Frontal cortex (tissue), 4 donors: ENCODE results near the gene UBA3. TPM values are rescaled to one million over a fixed set of nuclear protein-coding genes. Genes with fewer than 3 reads are reported as not detected.

Experiments used
- DNase-seq, 2 donors: peaks; one replicate each; pipeline ENCODE4 v3.0.0; 2012; ENCODE audit warnings: low spot score in 2 of 2
- FAIRE-seq: peaks from 2 replicates; lab custom pipeline; 2012; peaks lifted over from hg19 to GRCh38; lab: Jason Lieb, UNC
- total RNA-seq: library from RNA; depleted of rRNA; stranded (reverse); fragments of >200 nt; gene quantifications from one replicate; pipeline ENCODE4 v1.2.3, GENCODE V29; 2014
- donor health status: control.
- donor health status: control.
- donor health status: control.

The UBA3 gene
- total RNA-seq, 1 donor from 2014 or later, result 105 TPM

- DNase-seq (no peak), FAIRE-seq (no peak)
Observed at GRCh38 chr3:69081583-69082262, 1.6 kb upstream of the UBA3 start.

DNA sequence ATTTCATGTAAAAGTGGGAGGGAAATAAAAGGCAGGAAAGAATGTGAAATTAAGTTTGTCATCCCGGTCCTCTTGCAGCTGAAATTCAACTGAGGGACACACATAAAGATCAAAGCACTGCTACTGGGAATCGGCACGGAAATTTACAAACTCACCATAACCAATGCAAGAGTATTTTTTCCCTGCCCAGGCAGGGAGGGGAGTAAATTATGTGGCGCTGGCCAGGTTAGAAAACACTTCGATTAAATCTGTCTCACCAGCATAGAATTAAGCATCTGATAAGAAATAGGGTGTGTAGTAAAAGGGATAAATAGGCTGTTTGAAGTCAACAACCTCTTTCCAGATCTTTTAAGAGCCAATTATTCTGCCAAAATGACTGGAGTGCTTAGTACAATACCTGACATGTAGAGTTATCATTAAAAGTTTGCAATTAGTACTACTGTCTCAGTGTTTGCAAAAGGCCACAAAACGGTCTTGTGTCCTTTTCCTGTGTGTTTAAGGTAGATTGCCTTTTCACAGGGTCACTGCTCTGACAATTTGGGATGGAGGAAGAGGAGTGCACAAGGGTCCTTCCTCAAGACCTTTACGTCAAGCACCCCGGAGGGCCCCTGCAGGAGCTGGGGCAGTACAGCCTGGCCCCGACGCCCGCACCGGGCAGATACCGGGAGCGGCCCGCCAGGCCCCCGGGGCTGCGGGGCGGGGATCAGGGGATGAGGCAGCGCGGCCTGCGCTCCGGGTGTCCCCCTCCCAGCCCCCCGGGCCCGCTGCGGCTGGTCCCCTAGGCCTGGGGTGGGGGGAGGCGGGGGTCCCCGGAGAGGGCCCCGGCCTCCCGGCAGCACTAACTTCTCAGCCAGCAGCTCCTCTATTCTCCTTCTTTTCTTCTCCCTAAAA, 651 bp downstream of the UBA3 start:
- DNase-seq (peak; percentile 29), FAIRE-seq (no peak)

- FAIRE-seq (no peak), DNase-seq (no peak)
Observed at GRCh38 chr3:69072928-69073327, 7.2 kb downstream of the UBA3 start.

- FAIRE-seq, result no peak
- no peak for DNase-seq
Observed at GRCh38 chr3:69066121-69066520, 14.0 kb downstream of the UBA3 start.

DNA sequence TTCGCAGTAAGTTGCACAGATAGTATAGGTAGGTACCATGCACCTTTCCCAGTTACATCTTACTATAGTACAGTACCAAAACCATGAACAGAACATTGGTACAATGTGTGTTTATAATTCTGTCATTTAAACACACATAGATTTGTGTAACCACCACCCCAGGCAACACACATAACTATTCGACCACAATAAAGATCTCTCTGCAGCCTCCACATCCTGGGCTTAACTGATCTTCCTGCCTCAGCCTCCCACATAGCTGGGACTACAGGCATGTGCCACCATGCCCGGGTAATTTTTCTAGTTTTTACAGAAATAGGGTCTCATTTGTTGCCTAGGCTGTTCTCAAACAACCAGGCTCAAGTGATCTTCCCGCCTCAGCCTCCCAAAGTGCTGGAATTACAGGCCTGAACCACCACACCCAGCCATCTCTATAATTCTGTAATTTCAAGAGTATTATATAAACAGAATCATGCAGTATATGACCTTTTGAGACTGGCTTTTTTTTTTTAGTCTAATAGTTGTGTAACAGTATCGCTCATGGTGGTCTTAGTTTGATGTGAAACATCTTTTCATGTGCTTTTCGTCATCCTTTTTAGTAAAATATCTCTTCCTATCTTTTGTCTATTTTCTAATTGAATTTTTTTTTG, 14.7 kb downstream of the UBA3 start:
- DNase-seq, result no peak
- no peak for FAIRE-seq

- FAIRE-seq (no peak), DNase-seq (no peak)
Observed at GRCh38 chr3:69063636-69064035, 16.5 kb downstream of the UBA3 start.

DNA sequence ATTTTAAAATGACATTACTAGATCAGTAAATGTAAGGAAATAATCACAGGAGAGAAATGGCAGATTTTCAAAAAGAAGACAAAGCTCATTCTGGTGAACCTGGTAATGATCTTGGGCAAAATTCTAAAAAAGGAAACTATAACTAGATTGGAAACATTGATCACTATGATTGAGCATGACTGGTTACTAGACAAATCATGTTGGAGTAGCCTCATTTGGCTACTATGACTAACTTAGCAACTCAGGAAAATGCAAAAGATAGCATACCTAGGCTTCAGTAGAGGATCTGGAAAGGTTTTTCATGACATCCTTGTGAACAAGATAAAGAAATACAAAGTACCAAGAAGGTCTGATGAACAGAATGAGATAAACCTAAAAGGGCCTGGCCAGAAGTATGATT, 20.5 kb downstream of the UBA3 start:
- no peak for FAIRE-seq
- no peak for DNase-seq

DNA sequence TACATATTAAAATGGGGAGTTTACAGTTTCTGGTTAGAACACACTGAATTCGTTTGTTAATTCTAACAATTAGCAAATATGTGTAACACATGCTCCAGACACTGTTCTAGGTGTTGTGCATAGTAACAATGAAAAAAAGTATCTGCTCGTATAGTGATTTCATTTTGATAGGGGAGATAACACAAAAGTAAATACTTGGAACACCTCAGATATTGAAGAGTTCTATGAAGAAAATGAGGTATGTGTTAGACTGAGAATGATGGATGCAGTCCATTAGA, 21.3 kb downstream of the UBA3 start:
- no peak for FAIRE-seq
- no peak for DNase-seq

DNA sequence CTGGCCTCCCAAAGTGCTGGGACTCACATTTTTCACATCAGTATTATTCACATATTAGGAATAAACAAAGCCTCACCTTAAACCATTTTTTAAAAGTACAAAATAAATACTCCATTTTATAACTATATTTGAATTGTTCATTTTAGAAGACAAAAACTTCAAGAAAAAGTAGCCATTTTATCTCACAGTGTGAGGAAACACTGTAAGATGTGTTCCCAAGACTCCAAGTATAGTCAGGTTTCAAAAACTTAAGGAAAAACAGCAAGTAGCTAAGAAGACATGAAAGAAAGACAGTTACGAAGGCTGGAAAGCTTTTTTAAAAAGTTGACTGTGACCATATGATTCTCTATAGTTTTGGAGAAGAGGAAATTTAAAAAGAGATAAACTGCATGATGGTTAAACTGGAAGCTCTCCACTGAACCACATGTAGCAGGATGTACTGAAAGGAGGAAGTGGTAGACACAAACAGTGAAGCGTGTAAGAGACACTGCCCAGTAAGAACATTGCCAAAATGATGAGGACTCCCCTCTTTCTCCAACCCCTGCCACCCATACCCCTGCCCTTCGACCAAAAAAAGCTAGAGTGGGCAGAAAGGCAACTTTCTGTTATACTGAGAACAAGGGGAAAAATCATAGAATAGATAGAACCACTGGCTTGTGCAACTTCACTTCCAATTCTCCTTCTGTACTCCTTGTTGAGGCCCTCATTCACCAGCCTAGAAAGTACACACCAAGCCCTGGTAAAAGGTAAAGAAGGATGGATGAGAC, 21.8 kb downstream of the UBA3 start:
- FAIRE-seq, result no peak
- DNase-seq, result no peak

GRCh38 chr3:69052472-69052898, 27.7 kb downstream of the UBA3 start:
- DNase-seq (no peak), FAIRE-seq (no peak)

DNA sequence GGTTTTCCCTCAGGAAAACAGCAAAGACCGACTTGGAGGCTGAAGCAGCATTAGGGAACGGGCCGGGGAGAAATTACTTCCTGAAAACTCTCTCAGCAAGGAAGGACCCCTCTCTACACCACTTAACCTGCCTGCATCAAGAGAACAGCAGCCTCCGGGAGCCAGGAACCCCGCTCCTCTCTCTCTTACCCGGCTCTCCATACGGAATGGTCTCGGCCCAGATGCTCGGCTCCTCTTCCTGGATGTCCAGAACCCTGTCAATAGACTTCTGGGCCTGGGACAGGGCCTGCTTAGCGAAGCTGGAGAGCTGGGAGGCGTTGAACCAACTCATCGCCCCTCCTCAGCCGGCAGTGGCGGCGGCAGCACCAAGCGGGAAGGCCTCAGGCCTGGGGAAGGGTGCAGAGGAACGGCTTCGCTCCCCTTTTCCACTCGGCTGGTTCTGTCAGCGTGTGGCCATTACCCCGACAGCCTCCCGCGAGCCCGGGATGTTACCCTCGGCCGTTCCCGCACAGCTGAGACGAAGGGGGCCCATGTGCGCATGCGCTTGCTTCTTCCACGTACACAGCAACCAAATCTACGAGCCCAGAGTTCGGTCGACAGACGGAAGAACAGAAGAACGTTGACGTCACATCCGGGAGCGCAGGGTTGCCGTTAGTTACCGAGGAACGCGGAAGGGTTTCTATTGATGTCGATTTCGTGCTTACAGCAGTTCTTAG, 28.3 kb downstream of the UBA3 start, which contains the start of gene TMF1:
TMF1 (minus strand) TSS at position 578 of the 716 bp plus-strand sequence; CDS start at position 331, 247 bp downstream.
- no peak for FAIRE-seq
- DNase-seq, result peak; percentile 59 to 80

DNA sequence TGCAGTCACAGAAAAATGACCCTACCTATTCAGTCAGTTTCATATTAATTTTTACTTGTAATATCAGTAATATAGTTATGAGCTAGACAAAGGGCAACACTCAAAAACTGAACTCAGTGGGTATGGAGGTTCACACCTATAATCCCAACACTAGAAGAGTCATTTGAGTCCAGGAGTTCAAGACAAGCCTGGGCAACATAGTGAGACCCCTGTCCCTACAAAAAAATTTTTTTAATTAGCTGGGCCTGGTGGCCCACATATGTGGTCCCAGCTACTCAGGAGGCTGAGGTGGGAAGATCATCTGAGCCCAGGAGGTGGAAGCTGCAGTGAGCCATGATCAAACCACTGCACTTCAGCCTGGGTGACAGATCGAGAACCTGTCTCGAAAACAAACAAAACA, 31.2 kb downstream of the UBA3 start:
- DNase-seq, result no peak
- FAIRE-seq, result no peak

DNA sequence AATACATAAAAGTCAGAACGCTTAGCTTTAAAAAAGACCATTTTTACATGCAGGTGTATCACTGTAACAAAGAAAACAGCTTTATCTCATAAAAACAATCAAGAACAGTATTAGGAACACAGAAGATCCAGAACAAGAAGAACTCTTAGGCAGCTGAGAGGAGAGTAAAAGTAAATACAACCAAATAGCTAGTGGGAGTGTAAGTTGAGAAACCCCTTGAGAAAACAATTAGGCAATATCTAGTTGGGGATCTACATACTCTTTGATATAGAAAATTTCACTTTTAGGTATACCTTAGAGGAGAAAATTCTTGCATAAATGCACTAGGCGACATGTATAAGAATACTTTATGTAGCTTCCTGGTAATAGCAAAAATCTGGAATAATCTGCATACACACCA, 35.6 kb downstream of the UBA3 start:
- DNase-seq (no peak), FAIRE-seq (no peak)

GRCh38 chr3:69033470-69033869, 46.7 kb downstream of the UBA3 start:
- no peak for DNase-seq
- no peak for FAIRE-seq

DNA sequence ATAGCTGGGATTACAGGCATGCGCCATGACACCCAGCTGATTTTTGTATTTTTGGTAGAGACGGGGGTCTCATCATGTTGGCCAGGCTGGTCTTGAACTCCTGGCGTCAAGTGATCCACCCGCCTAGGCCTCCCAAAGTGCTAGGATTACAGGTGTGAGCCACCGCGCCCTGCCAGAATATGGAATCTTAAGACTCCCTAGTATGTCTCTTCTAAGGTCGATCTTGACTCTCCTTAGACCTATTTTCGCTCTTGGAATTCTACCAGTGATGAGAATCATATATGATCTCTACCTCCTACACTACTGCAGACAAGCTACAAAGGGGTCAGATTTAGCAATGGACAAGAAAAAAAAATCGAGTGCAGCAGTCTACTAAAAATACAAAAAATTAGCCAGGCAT, 47.4 kb downstream of the UBA3 start:
- DNase-seq (no peak), FAIRE-seq (no peak)

GRCh38 chr3:69032142-69032541, 48.0 kb downstream of the UBA3 start:
- FAIRE-seq (no peak), DNase-seq (no peak)

- DNase-seq, result no peak
- no peak for FAIRE-seq
Observed at GRCh38 chr3:69031635-69032034, 48.5 kb downstream of the UBA3 start.

GRCh38 chr3:69020857-69021256, 59.3 kb downstream of the UBA3 start:
- FAIRE-seq (no peak), DNase-seq (no peak)

GRCh38 chr3:69020424-69020823, 59.7 kb downstream of the UBA3 start:
- no peak for DNase-seq
- peak; percentile 93 for FAIRE-seq

- DNase-seq, result no peak
- no peak for FAIRE-seq
Observed at GRCh38 chr3:69016901-69017300, 63.3 kb downstream of the UBA3 start.
